GM10248 (cell line): ENCODE measurements around the gene RBM44.
"Not testable (repeated sequence)": the region's sequence is repeated elsewhere in the genome, so short reads cannot be mapped to it uniquely, and the experiment has no call there.

ENCODE experiments used
- CTCF ChIA-PET: fragments of 300-600 bp; sonication (Branson Sonifier 250); formaldehyde crosslinking; extraction: SDS; loops from one replicate; lab custom pipeline; 2021; ENCODE audit warnings: antibody characterized with exemption; lab: Yijun Ruan, JAX
- POLR2A ChIA-PET: fragments of 350-650 bp; sonication (Branson Sonifier 250); formaldehyde crosslinking; extraction: SDS; loops from one replicate; lab custom pipeline; 2020; ENCODE audit warnings: antibody characterized with exemption; lab: Yijun Ruan, JAX
- DNase-seq: peaks from one replicate; pipeline ENCODE4 v3.0.0; 2012; ENCODE audit errors: extremely low spot score
- CTCF ChIP-seq: IDR thresholded peaks from 2 replicates; pipeline ENCODE4 v1.5.1; 2012; ENCODE audit warnings: mild to moderate bottlenecking, low read depth; ENCODE audit errors: extremely low read depth, missing control alignments, control extremely low read depth

The RBM44 gene

GRCh38 chr2:237863689-237864443 lies 65.3 kb downstream of the RBM44 start:
- ChIA-PET POLR2A (no interaction called here), CTCF (no interaction called here)
- no peak for DNase-seq
- TF ChIP-seq CTCF, result no peak

GRCh38 chr2:237864444-237864931 lies 65.9 kb downstream of the RBM44 start:
- ChIA-PET CTCF (no interaction called here), POLR2A (no interaction called here)
- no peak for TF ChIP-seq CTCF
- no peak for DNase-seq

- CTCF ChIA-PET, result no interaction called here
- DNase-seq, result no peak
- POLR2A ChIA-PET, result no interaction called here
- no peak for TF ChIP-seq CTCF
Observed at GRCh38 chr2:237864940-237865622, 66.5 kb downstream of the RBM44 start.

GRCh38 chr2:237865623-237866041 lies 67.1 kb downstream of the RBM44 start:
- POLR2A ChIA-PET, result no interaction called here
- DNase-seq, result no peak
- CTCF ChIA-PET, result no interaction called here
- TF ChIP-seq CTCF, result peak; percentile 9

- DNase-seq, result no peak
- CTCF ChIA-PET, result no interaction called here
- no peak for TF ChIP-seq CTCF
- POLR2A ChIA-PET, result no interaction called here
Observed at GRCh38 chr2:237866101-237866621, 67.6 kb downstream of the RBM44 start.

GRCh38 chr2:237867465-237867864 lies 68.9 kb downstream of the RBM44 start:
- DNase-seq, result no peak
- ChIA-PET POLR2A (no interaction called here), CTCF (no interaction called here)
- TF ChIP-seq CTCF, result no peak

- CTCF ChIA-PET, POLR2A ChIA-PET, DNase-seq: not testable (repeated sequence)
Observed at GRCh38 chr2:237868074-237868473, 69.5 kb downstream of the RBM44 start.
